Left renal pelvis (tissue), 4 donors: ENCODE results near the gene NKG7. TPM values are rescaled to one million over a fixed set of nuclear protein-coding genes. Genes with fewer than 3 reads are reported as not detected.

Source experiments
- polyA plus RNA-seq, 4 donors: library from polyadenylated mRNA; unstranded; fragments of 120-200 nt; gene quantifications; one replicate each; pipeline ENCODE4 v1.2.1, GENCODE V29; 2013; ENCODE audit not compliant: insufficient read length in 4 of 4

Gene NKG7
- polyA plus RNA-seq, 4 donors = 0.86 to 3.4 (median 2.0) TPM

Other genes with a start within 250 kb of the NKG7 start
- 1 to 10 TPM; 1.2 to 1.8 (median 1.5) TPM for gene SIGLEC9, start 247.7 kb downstream of the NKG7 start, polyA plus RNA-seq
- under 1 TPM; 0.47 to 0.79 (median 0.59) TPM for gene SIGLEC7, start 230.4 kb downstream of the NKG7 start, polyA plus RNA-seq
- gene CD33, start 147.6 kb downstream of the NKG7 start, polyA plus RNA-seq = 1 to 10 TPM; 1.4 to 3.7 (median 1.9) TPM
- gene SIGLECL1, start 121.6 kb downstream of the NKG7 start, polyA plus RNA-seq = not detected
- gene IGLON5, start 61.0 kb downstream of the NKG7 start, polyA plus RNA-seq = 1 to 10 TPM; 2.8 to 9.8 (median 3.9) TPM
- 1 to 10 TPM; 4.2 to 5.2 (median 4.8) TPM for gene VSIG10L, start 30.5 kb downstream of the NKG7 start, polyA plus RNA-seq
- gene ETFB, start 6.3 kb downstream of the NKG7 start, polyA plus RNA-seq = 100 to 1,000 TPM in 2 of 4 donors, 10 to 100 TPM in 2; 45.4 to 143 (median 111) TPM
- gene CLDND2, start 3.7 kb downstream of the NKG7 start, polyA plus RNA-seq = 1 to 10 TPM; 1.6 to 3.5 (median 1.9) TPM
- under 1 TPM; 0.44 to 0.70 (median 0.66) TPM for gene LIM2, start 15.3 kb upstream of the NKG7 start, polyA plus RNA-seq
- gene C19orf84, start 17.9 kb upstream of the NKG7 start, polyA plus RNA-seq = under 1 TPM in 3 of 4 donors, not detected in 1; 0.13 to 0.50 (median 0.46) TPM
- 1 to 10 TPM in 2 of 4 donors, under 1 TPM in 2; 0.66 to 2.0 (median 1.2) TPM for gene SIGLEC10, start 45.0 kb upstream of the NKG7 start, polyA plus RNA-seq
- under 1 TPM in 1 of 4 donors, not detected in 3; 0.08 TPM for gene SIGLEC8, start 85.8 kb upstream of the NKG7 start, polyA plus RNA-seq
- not detected for gene CEACAM18, start 105.9 kb upstream of the NKG7 start, polyA plus RNA-seq
- under 1 TPM in 3 of 4 donors, not detected in 1; 0.14 to 0.20 (median 0.16) TPM for gene SIGLEC12, start 129.1 kb upstream of the NKG7 start, polyA plus RNA-seq
- gene SIGLEC6, start 159.0 kb upstream of the NKG7 start, polyA plus RNA-seq = under 1 TPM in 2 of 4 donors, not detected in 2; 0.14 to 0.23 TPM
- gene ZNF175, start 198.6 kb upstream of the NKG7 start, polyA plus RNA-seq = 10 to 100 TPM; 16.6 to 19.8 (median 18.3) TPM